A673 (cell line): ENCODE results near the gene NOS1AP.

Experiments used
- CTCF ChIP-seq: fragments of 300-800, 200-600 bp; sonication (generic); conservative IDR thresholded peaks from 2 replicates; pipeline ENCODE4 v1.5.1; 2017; ENCODE audit warnings: low read depth, mild to moderate bottlenecking, antibody characterized with exemption, low read length, moderate library complexity, mixed read lengths
- EZH2 ChIP-seq: fragments of 200-600 bp; sonication (generic); IDR thresholded peaks from 2 replicates; pipeline ENCODE4 v1.6.1; 2017; ENCODE audit warnings: borderline replicate concordance, low read depth, mild to moderate bottlenecking, mixed read lengths, antibody characterized with exemption, low read length; ENCODE audit not compliant: poor library complexity, severe bottlenecking

- TF ChIP-seq CTCF, result peak; percentile 91
- TF ChIP-seq EZH2, result no peak
Observed at GRCh38 chr1:162357681-162358266, 288.3 kb downstream of the NOS1AP start.
